Measurements from ENCODE around the gene CLDN10. TPM values are rescaled to one million over a fixed set of nuclear protein-coding genes. Genes with fewer than 3 reads are reported as not detected.

The CLDN10 gene
- total and polyA plus RNA-seq, 10 donors, result 0.08 to 0.52 (median 0.10) TPM; not detected in 5

DNA sequence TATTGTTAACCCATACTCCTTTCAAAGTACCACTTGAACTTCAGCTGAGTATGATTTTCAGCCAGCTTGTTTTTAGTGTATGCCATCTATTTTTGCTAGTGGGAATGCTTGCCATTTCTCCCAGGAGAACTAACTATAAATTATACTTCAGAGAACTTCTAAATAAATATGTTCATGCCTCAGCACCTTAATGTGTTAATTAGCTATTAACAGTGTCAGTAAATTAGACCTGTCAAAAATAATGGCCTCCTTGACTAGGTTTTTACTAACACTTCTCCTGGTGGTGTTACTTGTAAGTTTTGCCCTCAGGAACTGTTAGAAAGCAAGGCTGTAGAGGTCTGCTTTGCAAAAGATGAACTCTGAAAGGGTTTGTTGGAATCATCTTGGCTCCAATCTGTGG lies 4.5 kb downstream of the CLDN10 start:
- Histone ChIP-seq H3K4me1 (peaks cover 4 to 25% (median 21%) of the 10 kb centered on the region in 6 donors), H3K27me3 (replicated peaks in 1 of 7) (peaks cover 0 to 58% (median 26%) of the 10 kb centered on the region in 7 donors), H3K27ac (no peak overlapping the region), H3K36me3 (no peaks in the 10 kb centered on the region), H3K4me3 (no peak overlapping the region), H3K9me3 (no peaks in the 10 kb centered on the region)
- no peak for DNase-seq
- intact Hi-C loops (cut with DNase I; ENCODE audit: low total_unique reads), result no loop called here
- no peak for TF ChIP-seq CTCF (IDR thresholded peaks at IDR 0.05 in 8 of 11, conservative IDR thresholded peaks at IDR 0.05 in 3 of 11)
- no peak for TF ChIP-seq POLR2AphosphoS5 (IDR thresholded peaks at IDR 0.05)
- no peak for TF ChIP-seq POLR2A (IDR thresholded peaks at IDR 0.05)

- Histone ChIP-seq H3K36me3 (no peaks in the 10 kb centered on the region), H3K9me3 (no peaks in the 10 kb centered on the region), H3K4me1 (peaks cover 0 to 4% (median 2%) of the 10 kb centered on the region in 6 donors), H3K27me3 (replicated peaks in 1 of 7) (peaks cover 0 to 38% (median 5%) of the 10 kb centered on the region in 7 donors), H3K4me3 (no peak overlapping the region), H3K27ac (no peak overlapping the region)
- intact Hi-C loops (cut with DNase I; ENCODE audit: low total_unique reads), result no loop called here
- 66 to 82% (median 81%) methylated on average over 6 of the region's 6 CpGs for WGBS, 5 donors
- TF ChIP-seq CTCF (IDR thresholded peaks at IDR 0.05 in 8 of 11, conservative IDR thresholded peaks at IDR 0.05 in 3 of 11) (no peak), POLR2A (IDR thresholded peaks at IDR 0.05) (no peak), POLR2AphosphoS5 (IDR thresholded peaks at IDR 0.05) (no peak)
- DNase-seq, result no peak
Measured at GRCh38 chr13:95559100-95559499, 6.6 kb downstream of the CLDN10 start.

DNA sequence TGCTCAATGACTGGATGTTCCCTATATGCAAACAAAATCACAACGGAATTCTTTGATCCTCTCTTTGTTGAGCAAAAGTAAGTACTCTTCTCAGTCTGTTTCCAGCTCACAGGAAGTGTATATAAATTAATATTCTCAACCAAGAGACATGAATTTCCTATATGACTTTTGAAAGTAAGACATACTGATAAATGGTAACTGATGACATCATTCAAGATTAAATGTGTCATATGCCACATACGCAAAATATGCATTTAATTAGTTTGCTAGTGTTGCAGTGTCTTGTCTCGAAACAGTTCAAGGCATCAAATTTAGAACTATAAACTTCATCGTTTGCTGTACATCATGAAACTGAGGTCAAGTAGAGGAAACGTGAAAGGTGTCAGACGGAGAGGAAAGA lies 7.9 kb downstream of the CLDN10 start:
- Histone ChIP-seq H3K27ac (no peak overlapping the region), H3K4me3 (no peak overlapping the region), H3K9me3 (no peaks in the 10 kb centered on the region), H3K36me3 (no peaks in the 10 kb centered on the region), H3K27me3 (replicated peaks in 1 of 7) (peaks cover 0 to 26% (median 0%) of the 10 kb centered on the region in 7 donors), H3K4me1 (no peaks in the 10 kb centered on the region)
- 62 to 81% (median 70%) methylated on average over 6 of the region's 6 CpGs for WGBS, 5 donors
- DNase-seq, result no peak
- TF ChIP-seq CTCF (IDR thresholded peaks at IDR 0.05 in 8 of 11, conservative IDR thresholded peaks at IDR 0.05 in 3 of 11) (no peak), POLR2A (IDR thresholded peaks at IDR 0.05) (no peak), POLR2AphosphoS5 (IDR thresholded peaks at IDR 0.05) (no peak)
- intact Hi-C loops (cut with DNase I; ENCODE audit: low total_unique reads), result no loop called here

GRCh38 chr13:95564091-95564490 lies 11.6 kb downstream of the CLDN10 start:
- H3K27ac ChIP-seq, result peak overlapping the region in 1 of 8 donors; percentile 52
- H3K4me3 ChIP-seq, result no peak overlapping the region
- intact Hi-C loops (cut with DNase I; ENCODE audit: low total_unique reads), result no loop called here
- H3K27me3 ChIP-seq (replicated peaks in 1 of 7), result peaks cover 0 to 5% (median 0%) of the 10 kb centered on the region in 7 donors
- no peaks in the 10 kb centered on the region for H3K36me3 ChIP-seq
- 71 to 84% (median 73%) methylated on average over 3 of the region's 3 CpGs for WGBS, 5 donors
- peaks cover 0 to 3% (median 0%) of the 10 kb centered on the region in 8 donors for H3K9me3 ChIP-seq
- DNase-seq, result no peak
- H3K4me1 ChIP-seq, result no peaks in the 10 kb centered on the region
- TF ChIP-seq POLR2AphosphoS5 (IDR thresholded peaks at IDR 0.05), result no peak
- no peak for TF ChIP-seq POLR2A (IDR thresholded peaks at IDR 0.05)
- TF ChIP-seq CTCF (IDR thresholded peaks at IDR 0.05 in 8 of 11, conservative IDR thresholded peaks at IDR 0.05 in 3 of 11), result no peak
